Parathyroid adenoma (tissue), 2 donors: ENCODE data around the gene HYOU1.
"Not testable (repeated sequence)": the region's sequence is repeated elsewhere in the genome, so short reads cannot be mapped to it uniquely, and the experiment has no call there.

ENCODE experiments used
- H2AFZ ChIP-seq: fragments of 300-600 bp; sonication (generic); one replicate; pipeline ENCODE4 v1.7.0; 2017; ENCODE audit warnings: antibody characterized with exemption, mild to moderate bottlenecking
- H3K27ac ChIP-seq: fragments of 300-600 bp; sonication (generic); one replicate; pipeline ENCODE4 v1.7.0; 2017
- H3K27me3 ChIP-seq: fragments of 300-600 bp; sonication (generic); one replicate; pipeline ENCODE4 v1.7.0; 2017; ENCODE audit warnings: low read length; ENCODE audit not compliant: control insufficient read depth, insufficient read depth
- H3K36me3 ChIP-seq: fragments of 300-600 bp; sonication (generic); one replicate; pipeline ENCODE4 v1.7.0; 2017; ENCODE audit warnings: low read length; ENCODE audit not compliant: control insufficient read depth, insufficient read depth
- H3K4me1 ChIP-seq: fragments of 300-600 bp; sonication (generic); one replicate; pipeline ENCODE4 v1.7.0; 2017; ENCODE audit warnings: control low read depth
- H3K4me2 ChIP-seq: fragments of 300-600 bp; sonication (generic); one replicate; pipeline ENCODE4 v1.7.0; 2017; ENCODE audit warnings: low read length
- H3K4me3 ChIP-seq: fragments of 300-600 bp; sonication (generic); one replicate; pipeline ENCODE4 v1.7.0; 2017; ENCODE audit warnings: low read depth, low read length
- H3K79me2 ChIP-seq: fragments of 300-600 bp; sonication (generic); one replicate; pipeline ENCODE4 v1.7.0; 2017; ENCODE audit warnings: control low read depth
- H3K9ac ChIP-seq: fragments of 300-600 bp; sonication (generic); one replicate; pipeline ENCODE4 v1.7.0; 2017; ENCODE audit warnings: mild to moderate bottlenecking
- H3K9me3 ChIP-seq: fragments of 300-600 bp; sonication (generic); one replicate; pipeline ENCODE4 v1.7.0; 2017; ENCODE audit warnings: low read length; ENCODE audit not compliant: control insufficient read depth
- TF ChIP-seq, protein P1 (sequence below): fragments of 300-600 bp; sonication (generic); IDR thresholded peaks from one replicate; pipeline ENCODE4 v1.7.0; 2017; ENCODE audit warnings: antibody characterized with exemption, mild to moderate bottlenecking
- donor health status: primary hyperparathyroidism.

HYOU1 gene

DNA sequence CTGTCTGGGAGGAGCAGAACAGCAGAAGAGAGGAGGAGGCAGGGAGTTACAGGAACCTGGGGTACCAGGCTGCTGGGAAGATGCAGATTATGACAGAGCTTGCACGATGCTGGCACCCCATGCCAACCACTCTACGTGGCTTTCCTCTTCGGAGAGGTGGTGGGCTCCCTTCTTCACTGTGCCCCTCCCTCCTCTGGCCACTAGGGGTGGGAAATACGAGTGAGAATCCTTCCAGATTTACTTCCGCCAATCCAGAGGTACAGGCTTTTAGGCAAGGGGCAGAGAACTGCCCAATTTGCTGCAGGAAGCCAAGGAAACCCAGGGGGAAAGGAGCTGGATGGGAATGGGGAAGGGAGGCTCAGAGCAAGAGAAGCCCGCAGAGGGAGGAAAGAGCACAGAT is 12.3 kb downstream of the HYOU1 start:
- Histone ChIP-seq H3K4me2 (no peak overlapping the region), H3K27me3 (no peaks in the 10 kb centered on the region), H3K4me3 (no peak overlapping the region), H3K79me2 (no peaks in the 10 kb centered on the region), H3K27ac (no peak overlapping the region), H3K9me3 (no peaks in the 10 kb centered on the region), H3K36me3 (no peaks in the 10 kb centered on the region), H3K9ac (no peak overlapping the region), H3K4me1 (no peaks in the 10 kb centered on the region), H2AFZ (no peak overlapping the region)
- TF ChIP-seq, protein P1, sequence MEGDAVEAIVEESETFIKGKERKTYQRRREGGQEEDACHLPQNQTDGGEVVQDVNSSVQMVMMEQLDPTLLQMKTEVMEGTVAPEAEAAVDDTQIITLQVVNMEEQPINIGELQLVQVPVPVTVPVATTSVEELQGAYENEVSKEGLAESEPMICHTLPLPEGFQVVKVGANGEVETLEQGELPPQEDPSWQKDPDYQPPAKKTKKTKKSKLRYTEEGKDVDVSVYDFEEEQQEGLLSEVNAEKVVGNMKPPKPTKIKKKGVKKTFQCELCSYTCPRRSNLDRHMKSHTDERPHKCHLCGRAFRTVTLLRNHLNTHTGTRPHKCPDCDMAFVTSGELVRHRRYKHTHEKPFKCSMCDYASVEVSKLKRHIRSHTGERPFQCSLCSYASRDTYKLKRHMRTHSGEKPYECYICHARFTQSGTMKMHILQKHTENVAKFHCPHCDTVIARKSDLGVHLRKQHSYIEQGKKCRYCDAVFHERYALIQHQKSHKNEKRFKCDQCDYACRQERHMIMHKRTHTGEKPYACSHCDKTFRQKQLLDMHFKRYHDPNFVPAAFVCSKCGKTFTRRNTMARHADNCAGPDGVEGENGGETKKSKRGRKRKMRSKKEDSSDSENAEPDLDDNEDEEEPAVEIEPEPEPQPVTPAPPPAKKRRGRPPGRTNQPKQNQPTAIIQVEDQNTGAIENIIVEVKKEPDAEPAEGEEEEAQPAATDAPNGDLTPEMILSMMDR, result no peak

DNA sequence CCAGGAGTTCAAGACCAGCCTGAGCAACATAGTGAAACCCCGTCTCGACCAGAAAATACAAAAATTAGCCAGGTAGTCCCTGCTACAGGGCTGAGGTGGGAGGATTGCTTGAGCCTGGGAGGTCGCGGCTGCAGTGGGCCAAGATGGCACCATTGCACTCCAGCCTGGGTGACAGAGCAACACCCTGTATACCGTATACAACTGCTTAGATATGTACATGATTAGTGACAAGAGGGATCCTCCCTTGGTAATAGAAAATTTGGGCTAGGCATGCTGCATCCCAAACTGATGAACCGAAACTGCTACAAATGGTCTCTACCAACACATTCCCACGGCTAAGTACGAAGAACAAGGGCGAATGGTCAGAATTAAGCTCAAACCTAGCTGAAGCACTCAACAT is 14.1 kb downstream of the HYOU1 start:
- H3K4me1 ChIP-seq, result no peaks in the 10 kb centered on the region
- H3K9ac ChIP-seq, result no peak overlapping the region
- no peaks in the 10 kb centered on the region for H3K27me3 ChIP-seq
- no peaks in the 10 kb centered on the region for H3K9me3 ChIP-seq
- no peaks in the 10 kb centered on the region for H3K79me2 ChIP-seq
- no peak overlapping the region for H3K27ac ChIP-seq
- H3K4me2 ChIP-seq, result no peak overlapping the region
- no peaks in the 10 kb centered on the region for H3K36me3 ChIP-seq
- no peak overlapping the region for H2AFZ ChIP-seq
- TF ChIP-seq, protein P1, result no peak
- H3K4me3 ChIP-seq, result no peak overlapping the region

GRCh38 chr11:119041821-119042514 is 15.0 kb downstream of the HYOU1 start:
- no peak overlapping the region for H3K27ac ChIP-seq
- H3K9me3 ChIP-seq, result no peaks in the 10 kb centered on the region
- H3K4me1 ChIP-seq, result no peaks in the 10 kb centered on the region
- no peaks in the 10 kb centered on the region for H3K36me3 ChIP-seq
- no peaks in the 10 kb centered on the region for H3K79me2 ChIP-seq
- no peak overlapping the region for H2AFZ ChIP-seq
- no peak overlapping the region for H3K4me2 ChIP-seq
- H3K4me3 ChIP-seq, result no peak overlapping the region
- H3K27me3 ChIP-seq, result no peaks in the 10 kb centered on the region
- no peak overlapping the region for H3K9ac ChIP-seq
- TF ChIP-seq, protein P1, result no peak

- not testable (repeated sequence) for H3K27ac ChIP-seq, H3K27me3 ChIP-seq, H3K4me1 ChIP-seq, H2AFZ ChIP-seq, H3K36me3 ChIP-seq, H3K9me3 ChIP-seq, H3K4me2 ChIP-seq, H3K4me3 ChIP-seq, H3K9ac ChIP-seq, H3K79me2 ChIP-seq
Measured at GRCh38 chr11:119039471-119039870, 17.5 kb downstream of the HYOU1 start.

- no peak overlapping the region for H3K27ac ChIP-seq
- H3K9me3 ChIP-seq, result no peaks in the 10 kb centered on the region
- no peak overlapping the region for H3K4me2 ChIP-seq
- no peak overlapping the region for H3K9ac ChIP-seq
- no peaks in the 10 kb centered on the region for H3K36me3 ChIP-seq
- TF ChIP-seq, protein P1, result no peak
- no peaks in the 10 kb centered on the region for H3K4me1 ChIP-seq
- H2AFZ ChIP-seq, result no peak overlapping the region
- H3K4me3 ChIP-seq, result no peak overlapping the region
- no peaks in the 10 kb centered on the region for H3K79me2 ChIP-seq
- H3K27me3 ChIP-seq, result no peaks in the 10 kb centered on the region
Measured at GRCh38 chr11:119038884-119039283, 18.1 kb downstream of the HYOU1 start.
